ENCODE results near the gene PCNX2. TPM values are rescaled to one million over a fixed set of nuclear protein-coding genes. Genes with fewer than 3 reads are reported as not detected.

PCNX2 gene
- total RNA-seq, 2 donors from 2014 or later: 8.1 to 9.0 TPM

DNA sequence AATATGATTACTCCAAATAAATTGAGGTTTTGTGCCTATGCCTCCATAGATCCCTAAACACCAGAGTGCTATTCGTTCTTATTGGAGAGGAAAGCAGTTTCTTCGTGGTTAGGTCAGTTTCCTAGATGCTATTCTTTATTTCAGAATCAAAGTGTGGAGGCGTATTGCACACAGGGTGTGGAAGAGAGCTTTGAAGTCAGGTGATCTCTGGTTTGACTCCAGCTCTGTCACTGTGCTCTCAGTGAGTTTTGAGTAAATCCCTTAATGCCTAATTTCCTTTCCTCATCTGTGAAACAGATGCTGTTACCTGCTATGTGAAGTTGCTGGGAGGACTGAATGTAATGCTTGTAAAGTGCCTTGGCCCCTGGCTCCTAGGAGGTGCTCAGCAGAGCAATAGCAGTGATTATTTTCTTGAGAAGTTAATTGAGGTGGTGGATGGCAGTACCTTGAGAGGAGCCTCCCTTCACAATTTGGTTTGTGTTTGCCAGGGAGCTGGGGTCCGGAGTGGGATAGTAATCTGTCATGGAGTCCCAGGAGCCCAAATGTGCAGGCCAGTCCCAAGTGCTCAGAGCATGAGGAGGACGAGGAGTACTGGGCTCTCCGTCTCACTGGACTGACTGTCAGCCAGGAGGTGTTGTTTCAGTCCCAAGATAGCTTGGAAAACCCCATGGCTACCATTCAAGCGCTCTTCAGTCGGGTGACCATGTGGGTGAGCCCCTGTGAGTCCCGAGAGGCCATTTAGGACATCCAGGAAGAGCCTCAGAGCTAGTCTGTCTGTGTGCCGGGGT is 330.2 kb downstream of the PCNX2 start:
- Histone ChIP-seq H3K27ac (peak overlapping the region; percentile 5 to 19), H3K4me3 (no peak overlapping the region), H3K4me1 (peaks cover 0 to 50% of the 10 kb centered on the region in 2 donors), H3K27me3 (no peaks in the 10 kb centered on the region), H3K36me3 (peaks cover 3% of the 10 kb centered on the region), H3K9me3 (no peaks in the 10 kb centered on the region)
- peak; percentile 55 for DNase-seq (ENCODE audit: low spot score)
- TF ChIP-seq, protein P1, sequence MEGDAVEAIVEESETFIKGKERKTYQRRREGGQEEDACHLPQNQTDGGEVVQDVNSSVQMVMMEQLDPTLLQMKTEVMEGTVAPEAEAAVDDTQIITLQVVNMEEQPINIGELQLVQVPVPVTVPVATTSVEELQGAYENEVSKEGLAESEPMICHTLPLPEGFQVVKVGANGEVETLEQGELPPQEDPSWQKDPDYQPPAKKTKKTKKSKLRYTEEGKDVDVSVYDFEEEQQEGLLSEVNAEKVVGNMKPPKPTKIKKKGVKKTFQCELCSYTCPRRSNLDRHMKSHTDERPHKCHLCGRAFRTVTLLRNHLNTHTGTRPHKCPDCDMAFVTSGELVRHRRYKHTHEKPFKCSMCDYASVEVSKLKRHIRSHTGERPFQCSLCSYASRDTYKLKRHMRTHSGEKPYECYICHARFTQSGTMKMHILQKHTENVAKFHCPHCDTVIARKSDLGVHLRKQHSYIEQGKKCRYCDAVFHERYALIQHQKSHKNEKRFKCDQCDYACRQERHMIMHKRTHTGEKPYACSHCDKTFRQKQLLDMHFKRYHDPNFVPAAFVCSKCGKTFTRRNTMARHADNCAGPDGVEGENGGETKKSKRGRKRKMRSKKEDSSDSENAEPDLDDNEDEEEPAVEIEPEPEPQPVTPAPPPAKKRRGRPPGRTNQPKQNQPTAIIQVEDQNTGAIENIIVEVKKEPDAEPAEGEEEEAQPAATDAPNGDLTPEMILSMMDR (IDR thresholded peaks at IDR 0.05): no peak

DNA sequence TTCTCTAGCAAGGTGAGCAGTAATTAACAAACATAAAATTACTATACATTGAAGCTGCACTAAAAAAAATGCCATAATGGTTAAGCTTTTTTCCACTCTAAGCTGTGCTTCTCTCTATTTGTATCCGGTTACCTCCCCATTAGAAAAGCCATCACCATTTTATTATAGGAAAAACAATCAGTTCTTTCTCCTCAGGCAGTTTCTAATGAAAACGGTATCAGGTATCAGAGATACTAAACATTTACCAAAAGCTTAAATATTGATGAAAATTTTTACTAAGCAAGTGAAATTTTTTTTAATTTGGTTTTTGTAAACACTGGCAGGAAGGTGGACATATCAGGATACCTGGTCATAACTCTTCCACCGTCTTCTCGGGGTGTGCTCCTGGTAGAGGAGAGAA is 330.9 kb downstream of the PCNX2 start:
- Histone ChIP-seq H3K27ac (no peak overlapping the region), H3K4me1 (peaks cover 0 to 47% of the 10 kb centered on the region in 2 donors)
- TF ChIP-seq, protein P1 (IDR thresholded peaks at IDR 0.05): no peak

DNA sequence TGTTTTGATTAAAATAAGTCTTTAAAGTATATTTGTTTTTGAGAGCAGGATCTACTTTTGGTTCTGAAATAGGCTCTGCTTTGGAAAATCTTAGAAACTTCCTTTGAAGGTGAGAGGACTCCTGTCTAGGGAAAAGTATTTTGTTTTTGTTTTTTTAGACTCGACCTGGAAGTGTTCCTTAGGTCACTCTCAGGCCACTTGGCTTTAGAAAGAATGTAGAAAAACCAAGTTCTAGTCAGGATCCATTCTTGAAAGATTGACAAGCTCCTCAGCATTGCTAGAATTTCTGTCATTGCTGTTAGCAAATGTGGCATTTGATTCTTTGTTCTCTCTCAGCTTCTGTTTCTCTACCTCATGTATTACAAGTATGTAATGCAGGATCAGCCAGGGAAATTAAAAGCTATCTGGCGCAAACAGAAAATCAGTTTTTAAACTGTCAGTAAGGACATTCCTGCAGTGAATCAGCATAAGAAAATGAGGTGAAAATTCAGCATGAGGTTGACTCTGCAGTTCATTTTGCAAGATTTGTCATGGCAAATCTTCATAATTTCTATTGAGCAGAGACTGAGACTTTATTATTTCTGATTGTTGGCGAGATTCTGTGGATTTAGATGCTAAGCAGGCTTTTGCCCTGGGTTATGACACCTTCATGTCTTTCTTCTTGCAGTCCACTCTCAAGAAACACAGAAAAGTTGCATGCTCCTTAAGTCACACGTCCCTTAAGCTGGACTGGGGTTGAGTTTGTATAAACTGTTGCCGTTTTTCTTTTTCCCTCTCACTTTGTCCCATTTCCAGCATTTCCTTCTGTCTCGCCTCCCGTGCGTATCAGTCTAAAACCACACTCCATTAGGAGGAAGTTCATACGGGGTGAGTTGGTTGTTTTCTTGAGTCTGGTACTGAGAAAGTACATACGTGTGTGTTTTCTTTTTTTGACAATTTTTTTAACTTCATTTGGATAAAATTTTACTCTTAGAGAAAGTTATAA is 332.5 kb downstream of the PCNX2 start:
- peaks cover 0 to 6% of the 10 kb centered on the region in 2 donors for H3K9me3 ChIP-seq
- DNase-seq (ENCODE audit: low spot score): no peak
- H3K27me3 ChIP-seq: no peaks in the 10 kb centered on the region
- peak overlapping the region; percentile 5 to 20 for H3K27ac ChIP-seq
- no peak overlapping the region for H3K4me3 ChIP-seq
- peaks cover 18% of the 10 kb centered on the region for H3K36me3 ChIP-seq
- H3K4me1 ChIP-seq: peaks cover 0 to 31% of the 10 kb centered on the region in 2 donors
- TF ChIP-seq, protein P1 (IDR thresholded peaks at IDR 0.05): no peak

More for the DNA sequence above, 330.9 kb downstream of the PCNX2 start:
- Histone ChIP-seq H3K36me3 (peaks cover 3% of the 10 kb centered on the region), H3K4me3 (no peak overlapping the region), H3K9me3 (no peaks in the 10 kb centered on the region), H3K27me3 (no peaks in the 10 kb centered on the region)
- DNase-seq (ENCODE audit: low spot score): peak; percentile 13

DNA sequence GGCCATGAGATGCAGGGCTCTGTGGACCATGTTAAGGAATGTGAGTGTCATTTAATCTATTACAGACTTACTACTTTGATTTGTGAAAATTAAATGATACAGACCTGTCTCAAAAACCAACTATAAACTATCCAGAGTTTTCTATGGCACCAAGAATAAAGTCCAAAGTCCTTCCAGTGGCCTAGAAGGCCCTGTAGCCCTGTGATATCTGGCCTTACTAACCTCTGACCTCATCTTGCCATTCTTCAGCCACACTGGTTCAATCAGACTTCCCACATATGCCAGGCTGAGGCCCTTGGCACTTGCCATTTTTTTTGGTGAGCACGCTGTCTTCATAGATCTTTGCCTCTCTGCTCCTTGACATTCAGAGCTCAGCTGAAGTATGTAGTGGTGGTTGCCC is 337.5 kb downstream of the PCNX2 start:
- peaks cover 32% of the 10 kb centered on the region for H3K36me3 ChIP-seq
- H3K4me1 ChIP-seq: peaks cover 0 to 6% of the 10 kb centered on the region in 2 donors
- H3K27me3 ChIP-seq: no peaks in the 10 kb centered on the region
- H3K4me3 ChIP-seq: no peak overlapping the region
- TF ChIP-seq, protein P1 (IDR thresholded peaks at IDR 0.05): no peak
- peaks cover 0 to 10% of the 10 kb centered on the region in 2 donors for H3K9me3 ChIP-seq
- no peak for DNase-seq (ENCODE audit: low spot score)
- no peak overlapping the region for H3K27ac ChIP-seq

DNA sequence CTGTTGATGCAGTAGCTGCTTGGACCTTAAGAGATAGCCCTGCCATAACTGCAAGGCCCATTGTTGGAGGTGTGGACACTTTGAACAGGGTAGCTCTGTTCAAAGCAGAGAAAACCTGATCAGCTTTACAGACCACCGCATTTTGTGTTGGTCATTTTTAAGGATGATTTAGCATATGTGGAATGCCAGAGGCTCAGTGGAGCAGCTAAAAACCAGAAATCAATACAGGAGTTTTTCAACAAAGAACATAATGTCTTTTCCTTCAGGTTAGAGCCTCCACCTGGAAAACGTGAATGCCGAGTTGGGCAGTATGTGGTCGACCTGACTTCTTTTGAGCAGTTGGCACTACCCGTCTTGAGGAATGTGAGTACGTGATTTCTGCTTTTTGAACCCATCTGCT is 339.4 kb downstream of the PCNX2 start:
- H3K27ac ChIP-seq: no peak overlapping the region
- H3K36me3 ChIP-seq: peaks cover 32% of the 10 kb centered on the region
- H3K27me3 ChIP-seq: no peaks in the 10 kb centered on the region
- peaks cover 0 to 19% of the 10 kb centered on the region in 2 donors for H3K4me1 ChIP-seq
- peaks cover 0 to 10% of the 10 kb centered on the region in 2 donors for H3K9me3 ChIP-seq
- DNase-seq (ENCODE audit: low spot score): no peak
- TF ChIP-seq, protein P1 (IDR thresholded peaks at IDR 0.05): no peak
- H3K4me3 ChIP-seq: no peak overlapping the region

All from right atrium auricular region (tissue), 2 donors.